Calu3 (cell line): ENCODE results near the gene TPRG1. TPM values are rescaled to one million over a fixed set of nuclear protein-coding genes. Genes with fewer than 3 reads are reported as not detected.

ENCODE experiments used
- BruUV-seq: library from RNA; stranded (reverse); fragments of 400-500 nt; replicated peaks from 2 replicates; lab custom pipeline; 2021; lab: Mats Ljungman, UMichigan
- CTCF ChIA-PET: fragments of 300-600 bp; sonication (Branson Sonifier 250); formaldehyde crosslinking; loops from one replicate; lab custom pipeline; 2022; ENCODE audit warnings: antibody characterized with exemption; lab: Charles Lee
- DNase-seq: peaks from one replicate; pipeline ENCODE4 v3.0.0; 2022
- H3K27ac Mint-ChIP-seq: one replicate; pipeline ENCODE4 v1.8.0; 2022; ENCODE audit warnings: mixed read lengths; ENCODE audit not compliant: unreplicated experiment
- H3K27me3 Mint-ChIP-seq: one replicate; pipeline ENCODE4 v1.8.0; 2022; ENCODE audit warnings: mixed read lengths; ENCODE audit not compliant: unreplicated experiment
- H3K36me3 Mint-ChIP-seq: one replicate; pipeline ENCODE4 v1.8.0; 2022; ENCODE audit warnings: mild to moderate bottlenecking, moderate library complexity, mixed read lengths; ENCODE audit not compliant: insufficient read depth, unreplicated experiment
- H3K4me1 Mint-ChIP-seq: one replicate; pipeline ENCODE4 v1.8.0; 2022; ENCODE audit warnings: mild to moderate bottlenecking, low read depth, mixed read lengths; ENCODE audit not compliant: unreplicated experiment
- H3K4me3 Mint-ChIP-seq: one replicate; pipeline ENCODE4 v1.8.0; 2022; ENCODE audit warnings: mild to moderate bottlenecking, low read depth, moderate library complexity, mixed read lengths; ENCODE audit not compliant: unreplicated experiment
- H3K9me3 Mint-ChIP-seq: one replicate; pipeline ENCODE4 v1.8.0; 2022; ENCODE audit warnings: low read depth, mixed read lengths; ENCODE audit not compliant: unreplicated experiment
- intact Hi-C: fragments of 100-400 bp; cut with micrococcal nuclease; formaldehyde crosslinking; loops from one replicate; pipeline ENCODE4 v1.10.0; 2022; ENCODE audit not compliant: unreplicated experiment
- total RNA-seq: library from RNA; stranded (reverse); gene quantifications from 2 replicates; pipeline ENCODE4 v1.2.3, GENCODE V29; 2022
- TF ChIP-seq, protein P1 (sequence below): fragments of 200-600 bp; IDR thresholded peaks from one replicate; pipeline ENCODE4 v1.8.0; 2022; ENCODE audit warnings: antibody characterized with exemption; ENCODE audit not compliant: unreplicated experiment

TPRG1 gene
- total RNA-seq, 1 experiment from 2014 or later: 1.2 TPM

DNA sequence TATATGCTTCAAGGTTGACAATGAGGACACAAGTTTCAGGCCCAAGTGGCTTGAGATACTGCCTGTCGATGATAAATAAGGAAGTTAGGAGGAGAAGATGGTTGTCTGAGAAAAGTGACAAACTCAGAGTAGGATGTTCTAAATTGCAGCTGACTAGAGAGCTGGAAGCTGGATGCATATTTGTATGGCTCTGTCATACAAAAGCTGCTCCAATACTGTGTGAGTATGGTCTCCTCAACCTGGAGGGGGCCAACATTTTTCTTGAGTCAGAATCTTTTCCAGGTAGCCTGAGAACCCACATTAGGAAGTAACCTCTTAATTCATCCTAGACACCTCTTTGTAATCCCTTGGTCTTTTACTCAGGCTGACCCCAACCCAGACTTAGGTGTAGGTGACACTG is 28.4 kb upstream of the TPRG1 start:
- Mint-ChIP-seq H3K36me3 (no peaks in the 10 kb centered on the region), H3K4me1 (peaks cover 25% of the 10 kb centered on the region), H3K4me3 (no peak overlapping the region), H3K9me3 (no peaks in the 10 kb centered on the region), H3K27ac (no peak overlapping the region), H3K27me3 (peaks cover 12% of the 10 kb centered on the region)
- intact Hi-C loops: loop anchor here (5.0 kb wide), 1 partner anchor 96 kb away; no protein-coding TSS in a partner anchor
- TF ChIP-seq, protein P1, sequence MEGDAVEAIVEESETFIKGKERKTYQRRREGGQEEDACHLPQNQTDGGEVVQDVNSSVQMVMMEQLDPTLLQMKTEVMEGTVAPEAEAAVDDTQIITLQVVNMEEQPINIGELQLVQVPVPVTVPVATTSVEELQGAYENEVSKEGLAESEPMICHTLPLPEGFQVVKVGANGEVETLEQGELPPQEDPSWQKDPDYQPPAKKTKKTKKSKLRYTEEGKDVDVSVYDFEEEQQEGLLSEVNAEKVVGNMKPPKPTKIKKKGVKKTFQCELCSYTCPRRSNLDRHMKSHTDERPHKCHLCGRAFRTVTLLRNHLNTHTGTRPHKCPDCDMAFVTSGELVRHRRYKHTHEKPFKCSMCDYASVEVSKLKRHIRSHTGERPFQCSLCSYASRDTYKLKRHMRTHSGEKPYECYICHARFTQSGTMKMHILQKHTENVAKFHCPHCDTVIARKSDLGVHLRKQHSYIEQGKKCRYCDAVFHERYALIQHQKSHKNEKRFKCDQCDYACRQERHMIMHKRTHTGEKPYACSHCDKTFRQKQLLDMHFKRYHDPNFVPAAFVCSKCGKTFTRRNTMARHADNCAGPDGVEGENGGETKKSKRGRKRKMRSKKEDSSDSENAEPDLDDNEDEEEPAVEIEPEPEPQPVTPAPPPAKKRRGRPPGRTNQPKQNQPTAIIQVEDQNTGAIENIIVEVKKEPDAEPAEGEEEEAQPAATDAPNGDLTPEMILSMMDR: no peak
- no TSS peak for BruUV-seq
- no peak for DNase-seq
- CTCF ChIA-PET: no interaction called here

DNA sequence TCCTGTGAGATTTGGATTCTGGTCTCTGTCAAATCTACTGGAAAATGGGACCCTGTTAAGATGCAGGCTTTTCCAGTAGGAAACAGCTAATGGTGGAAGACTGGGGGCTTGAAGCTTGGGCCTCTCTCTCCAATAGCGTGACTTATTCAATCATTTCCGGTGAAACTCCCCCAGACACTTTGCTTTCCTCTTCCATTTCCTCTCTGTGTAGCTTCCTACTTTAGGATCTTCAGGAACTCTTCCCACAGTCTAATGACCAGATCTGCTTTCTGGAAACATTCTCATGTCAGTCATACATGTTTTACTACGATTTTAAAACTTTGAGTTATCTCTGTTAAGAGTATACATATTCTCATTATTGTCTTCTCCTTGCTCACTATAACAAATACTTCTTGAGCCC is 28.0 kb upstream of the TPRG1 start:
- no peak overlapping the region for H3K27ac Mint-ChIP-seq
- H3K4me1 Mint-ChIP-seq: peaks cover 27% of the 10 kb centered on the region
- TF ChIP-seq, protein P1: no peak
- no peaks in the 10 kb centered on the region for H3K9me3 Mint-ChIP-seq
- intact Hi-C loops: loop anchor here (2.0 to 5.0 kb wide), 2 partner anchors 96 to 1405 kb away; no protein-coding TSS in a partner anchor
- H3K4me3 Mint-ChIP-seq: no peak overlapping the region
- BruUV-seq: no TSS peak
- no peaks in the 10 kb centered on the region for H3K36me3 Mint-ChIP-seq
- CTCF ChIA-PET: no interaction called here
- H3K27me3 Mint-ChIP-seq: peaks cover 12% of the 10 kb centered on the region
- no peak for DNase-seq

DNA sequence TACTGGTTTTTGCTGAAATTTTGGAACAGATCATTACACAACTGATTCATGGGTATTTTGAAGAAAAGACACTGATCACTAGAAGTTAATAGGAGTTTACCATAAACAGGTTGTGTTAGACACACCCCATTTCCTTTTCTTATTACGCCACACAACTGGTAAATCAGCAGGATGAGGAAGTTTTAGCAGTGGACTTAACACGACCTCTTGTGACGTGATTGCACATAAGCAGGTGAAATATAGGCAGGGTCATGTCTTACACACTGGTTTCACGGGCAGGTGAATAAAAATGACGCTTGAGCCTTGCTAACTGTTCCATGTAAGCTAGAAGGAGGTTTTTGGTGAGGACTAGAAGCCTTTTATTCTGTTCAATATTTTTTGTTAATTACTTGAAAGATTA is 27.1 kb upstream of the TPRG1 start:
- TF ChIP-seq, protein P1: peak; percentile 19
- no peaks in the 10 kb centered on the region for H3K9me3 Mint-ChIP-seq
- no TSS peak for BruUV-seq
- no peak overlapping the region for H3K4me3 Mint-ChIP-seq
- H3K27ac Mint-ChIP-seq: peak overlapping the region; percentile 53
- H3K4me1 Mint-ChIP-seq: peaks cover 27% of the 10 kb centered on the region
- CTCF ChIA-PET: interaction anchor here (0.7 to 1.1 kb wide), 2 partner anchors 12 to 22 kb away, joined by 3 to 4 read pairs; no protein-coding TSS in a partner anchor
- no peaks in the 10 kb centered on the region for H3K36me3 Mint-ChIP-seq
- H3K27me3 Mint-ChIP-seq: peaks cover 12% of the 10 kb centered on the region
- intact Hi-C loops: loop anchor here (2.0 to 5.0 kb wide), 2 partner anchors 97 to 1406 kb away; no protein-coding TSS in a partner anchor
- DNase-seq: peak; percentile 50

DNA sequence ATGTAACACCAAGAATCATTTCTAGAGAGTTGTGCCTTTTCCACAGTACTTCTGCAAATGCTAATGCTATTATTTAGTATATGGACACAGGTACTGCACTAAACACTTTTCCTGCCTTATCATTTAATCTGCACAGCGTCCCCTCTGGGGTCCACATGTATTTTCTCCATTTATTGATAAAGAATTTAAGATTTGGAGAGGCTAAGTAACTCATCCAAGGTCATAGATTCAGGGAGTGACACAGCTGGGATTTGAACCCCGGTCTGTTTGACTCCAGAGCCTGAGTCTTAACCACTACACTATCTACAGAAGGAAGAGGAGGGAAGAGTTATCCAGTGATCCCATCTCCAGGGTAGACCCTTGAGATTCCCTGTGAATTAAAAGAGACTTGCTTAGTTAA is 24.9 kb upstream of the TPRG1 start:
- no peaks in the 10 kb centered on the region for H3K27me3 Mint-ChIP-seq
- no peaks in the 10 kb centered on the region for H3K9me3 Mint-ChIP-seq
- CTCF ChIA-PET: interaction anchor here (0.6 kb wide), 1 partner anchor 344 kb away, joined by 8 read pairs; no protein-coding TSS in a partner anchor
- no peak for DNase-seq
- TF ChIP-seq, protein P1: no peak
- no peak overlapping the region for H3K27ac Mint-ChIP-seq
- H3K4me3 Mint-ChIP-seq: no peak overlapping the region
- peaks cover 27% of the 10 kb centered on the region for H3K4me1 Mint-ChIP-seq
- BruUV-seq: no TSS peak
- intact Hi-C loops: no loop called here
- H3K36me3 Mint-ChIP-seq: no peaks in the 10 kb centered on the region
